ENCODE measurements around the gene RIPOR3.

RIPOR3 gene

DNA sequence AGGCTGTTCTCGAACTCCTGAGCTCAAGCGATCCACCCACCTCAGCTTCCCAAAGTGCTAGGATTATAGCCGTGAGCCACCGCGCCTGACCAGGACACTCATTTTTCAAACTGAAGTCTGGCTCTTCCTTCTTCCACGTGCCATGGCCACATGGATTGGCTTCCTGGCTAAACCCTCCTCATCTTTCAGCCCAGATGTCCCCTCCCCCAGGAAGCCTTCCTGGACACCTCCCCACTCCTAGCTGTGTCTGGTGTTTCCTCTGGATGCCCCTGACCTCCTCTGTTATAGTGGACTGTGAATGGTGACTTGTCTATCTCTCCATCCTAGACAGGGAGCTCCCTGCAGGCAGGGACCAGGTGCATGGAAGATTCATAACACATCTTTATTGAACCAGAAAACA lies 57.2 kb downstream of the RIPOR3 start:
- H3K9ac ChIP-seq (ENCODE audit: low read length), result no peak overlapping the region
- no peak overlapping the region for H2AFZ ChIP-seq (ENCODE audit: low read depth, low read length)
- no peaks in the 10 kb centered on the region for H3K36me3 ChIP-seq (replicated peaks; ENCODE audit: low read depth, low read length)
- TF ChIP-seq, protein P1, sequence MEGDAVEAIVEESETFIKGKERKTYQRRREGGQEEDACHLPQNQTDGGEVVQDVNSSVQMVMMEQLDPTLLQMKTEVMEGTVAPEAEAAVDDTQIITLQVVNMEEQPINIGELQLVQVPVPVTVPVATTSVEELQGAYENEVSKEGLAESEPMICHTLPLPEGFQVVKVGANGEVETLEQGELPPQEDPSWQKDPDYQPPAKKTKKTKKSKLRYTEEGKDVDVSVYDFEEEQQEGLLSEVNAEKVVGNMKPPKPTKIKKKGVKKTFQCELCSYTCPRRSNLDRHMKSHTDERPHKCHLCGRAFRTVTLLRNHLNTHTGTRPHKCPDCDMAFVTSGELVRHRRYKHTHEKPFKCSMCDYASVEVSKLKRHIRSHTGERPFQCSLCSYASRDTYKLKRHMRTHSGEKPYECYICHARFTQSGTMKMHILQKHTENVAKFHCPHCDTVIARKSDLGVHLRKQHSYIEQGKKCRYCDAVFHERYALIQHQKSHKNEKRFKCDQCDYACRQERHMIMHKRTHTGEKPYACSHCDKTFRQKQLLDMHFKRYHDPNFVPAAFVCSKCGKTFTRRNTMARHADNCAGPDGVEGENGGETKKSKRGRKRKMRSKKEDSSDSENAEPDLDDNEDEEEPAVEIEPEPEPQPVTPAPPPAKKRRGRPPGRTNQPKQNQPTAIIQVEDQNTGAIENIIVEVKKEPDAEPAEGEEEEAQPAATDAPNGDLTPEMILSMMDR (IDR thresholded peaks at IDR 0.05; ENCODE audit: low read depth, low read length), result no peak
- TF ChIP-seq EZH2phosphoT487 (IDR thresholded peaks at IDR 0.05; ENCODE audit: low read depth), result no peak
- peaks cover 5% of the 10 kb centered on the region for H3K4me1 ChIP-seq (ENCODE audit: low read length)
- no peaks in the 10 kb centered on the region for H3K9me3 ChIP-seq (ENCODE audit: insufficient read depth, low read length)
- H3K27ac ChIP-seq (ENCODE audit: low read length), result no peak overlapping the region
- H3K4me3 ChIP-seq (ENCODE audit: low read length), result no peak overlapping the region
- H4K20me1 ChIP-seq (ENCODE audit: insufficient read depth, low read length), result no peaks in the 10 kb centered on the region
- no peaks in the 10 kb centered on the region for H3K79me2 ChIP-seq (ENCODE audit: low read length)
- no peak overlapping the region for H3K4me2 ChIP-seq (ENCODE audit: low read length)
- peaks cover 33% of the 10 kb centered on the region for H3K27me3 ChIP-seq (ENCODE audit: low read depth, low read length)

DNA sequence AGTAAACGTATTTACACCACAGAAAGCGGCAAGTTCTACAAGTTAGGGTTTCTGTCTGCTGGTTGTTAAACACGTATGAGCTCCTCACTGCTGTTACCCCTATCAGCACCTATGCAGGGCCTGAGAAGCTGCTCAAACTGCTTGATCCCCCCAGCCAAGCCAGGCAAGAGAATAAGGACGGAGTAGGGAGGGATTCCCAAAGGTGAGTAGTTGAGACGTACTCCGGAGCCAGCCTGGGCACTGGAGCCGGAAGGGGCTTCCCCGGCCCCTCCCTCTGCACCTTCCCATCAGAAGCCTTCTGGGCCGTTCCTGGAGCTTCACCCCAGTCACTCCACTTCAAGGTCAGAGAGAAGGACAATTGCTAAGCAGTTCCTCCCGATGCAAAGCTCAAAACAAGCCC lies 58.0 kb downstream of the RIPOR3 start:
- Histone ChIP-seq H4K20me1 (ENCODE audit: insufficient read depth, low read length) (no peaks in the 10 kb centered on the region), H2AFZ (ENCODE audit: low read depth, low read length) (no peak overlapping the region), H3K4me2 (ENCODE audit: low read length) (no peak overlapping the region), H3K79me2 (ENCODE audit: low read length) (no peaks in the 10 kb centered on the region), H3K4me3 (ENCODE audit: low read length) (no peak overlapping the region), H3K36me3 (replicated peaks; ENCODE audit: low read depth, low read length) (no peaks in the 10 kb centered on the region), H3K9me3 (ENCODE audit: insufficient read depth, low read length) (no peaks in the 10 kb centered on the region), H3K4me1 (ENCODE audit: low read length) (peaks cover 9% of the 10 kb centered on the region), H3K9ac (ENCODE audit: low read length) (no peak overlapping the region), H3K27me3 (ENCODE audit: low read depth, low read length) (peaks cover 33% of the 10 kb centered on the region), H3K27ac (ENCODE audit: low read length) (no peak overlapping the region)
- TF ChIP-seq EZH2phosphoT487 (IDR thresholded peaks at IDR 0.05; ENCODE audit: low read depth), result no peak
- TF ChIP-seq, protein P1 (IDR thresholded peaks at IDR 0.05; ENCODE audit: low read depth, low read length), result no peak

DNA sequence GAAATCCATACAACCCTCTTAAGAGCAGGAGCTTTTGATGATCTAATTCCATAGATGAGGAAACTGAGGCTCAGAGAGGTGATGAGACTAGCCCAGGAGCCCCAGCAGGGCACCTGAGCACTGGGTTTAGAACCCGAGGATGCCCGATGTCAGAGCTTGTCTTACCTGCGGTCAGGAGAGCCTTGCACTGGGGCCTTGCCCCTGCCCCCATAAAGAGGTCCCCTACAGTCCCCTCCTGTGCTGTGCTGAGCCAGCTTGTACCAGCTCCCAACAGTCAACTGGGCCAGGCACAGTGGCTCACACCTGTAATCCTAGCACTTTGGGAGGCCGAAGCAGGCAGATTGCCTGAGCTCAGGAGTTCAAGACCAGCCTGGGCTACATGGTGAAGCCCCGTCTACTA lies 58.6 kb downstream of the RIPOR3 start:
- TF ChIP-seq, protein P1 (IDR thresholded peaks at IDR 0.05; ENCODE audit: low read depth, low read length), result no peak
- TF ChIP-seq EZH2phosphoT487 (IDR thresholded peaks at IDR 0.05; ENCODE audit: low read depth), result no peak
- Histone ChIP-seq H3K4me3 (ENCODE audit: low read length) (no peak overlapping the region), H2AFZ (ENCODE audit: low read depth, low read length) (no peak overlapping the region), H4K20me1 (ENCODE audit: insufficient read depth, low read length) (no peaks in the 10 kb centered on the region), H3K9me3 (ENCODE audit: insufficient read depth, low read length) (no peaks in the 10 kb centered on the region), H3K4me2 (ENCODE audit: low read length) (no peak overlapping the region), H3K79me2 (ENCODE audit: low read length) (no peaks in the 10 kb centered on the region), H3K9ac (ENCODE audit: low read length) (no peak overlapping the region), H3K27me3 (ENCODE audit: low read depth, low read length) (peaks cover 36% of the 10 kb centered on the region), H3K4me1 (ENCODE audit: low read length) (peaks cover 15% of the 10 kb centered on the region), H3K27ac (ENCODE audit: low read length) (no peak overlapping the region), H3K36me3 (replicated peaks; ENCODE audit: low read depth, low read length) (no peaks in the 10 kb centered on the region)

DNA sequence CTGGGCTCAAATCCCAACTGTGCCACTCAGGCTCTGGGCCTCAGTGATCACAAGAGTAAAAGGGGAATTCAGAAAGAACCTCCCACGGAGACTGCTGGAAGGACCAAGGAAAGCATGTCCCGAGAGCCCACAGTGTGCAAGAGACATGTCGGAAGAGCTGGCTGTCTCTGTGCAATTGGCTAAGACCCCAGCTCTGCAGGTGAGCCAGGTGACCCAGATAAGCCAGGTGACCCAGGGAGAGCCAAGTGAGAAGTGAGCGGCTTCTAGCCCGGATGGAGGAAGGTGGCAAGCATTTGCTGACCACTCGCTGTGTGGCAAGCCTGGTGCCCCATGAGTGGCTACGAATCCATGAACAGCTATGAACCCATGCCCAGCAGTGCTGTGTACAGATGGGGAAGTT lies 59.1 kb downstream of the RIPOR3 start:
- Histone ChIP-seq H2AFZ (ENCODE audit: low read depth, low read length) (no peak overlapping the region), H4K20me1 (ENCODE audit: insufficient read depth, low read length) (no peaks in the 10 kb centered on the region), H3K9ac (ENCODE audit: low read length) (no peak overlapping the region), H3K27ac (ENCODE audit: low read length) (no peak overlapping the region), H3K36me3 (replicated peaks; ENCODE audit: low read depth, low read length) (no peaks in the 10 kb centered on the region), H3K4me1 (ENCODE audit: low read length) (peaks cover 16% of the 10 kb centered on the region), H3K4me2 (ENCODE audit: low read length) (no peak overlapping the region), H3K79me2 (ENCODE audit: low read length) (no peaks in the 10 kb centered on the region), H3K27me3 (ENCODE audit: low read depth, low read length) (peaks cover 36% of the 10 kb centered on the region), H3K9me3 (ENCODE audit: insufficient read depth, low read length) (no peaks in the 10 kb centered on the region), H3K4me3 (ENCODE audit: low read length) (no peak overlapping the region)
- no peak for TF ChIP-seq EZH2phosphoT487 (IDR thresholded peaks at IDR 0.05; ENCODE audit: low read depth)
- TF ChIP-seq, protein P1 (IDR thresholded peaks at IDR 0.05; ENCODE audit: low read depth, low read length), result no peak

Data from OCI-LY3 (cell line).